Glutamatergic neuron (in vitro differentiated cells): ENCODE measurements around the gene S1PR4. TPM values are rescaled to one million over a fixed set of nuclear protein-coding genes. Genes with fewer than 3 reads are reported as not detected.

Experiments used
- DNase-seq: peaks from one replicate; pipeline ENCODE4 v3.0.0; 2022
- H3K27ac Mint-ChIP-seq: one replicate; pipeline ENCODE4 v1.8.0; 2020; ENCODE audit warnings: mild to moderate bottlenecking, mixed read lengths, inconsistent platforms; ENCODE audit not compliant: unreplicated experiment
- H3K27me3 Mint-ChIP-seq: one replicate; pipeline ENCODE4 v1.8.0; 2020; ENCODE audit warnings: mild to moderate bottlenecking, moderate library complexity, mixed read lengths, inconsistent platforms; ENCODE audit not compliant: unreplicated experiment
- H3K36me3 Mint-ChIP-seq: one replicate; pipeline ENCODE4 v1.8.0; 2020; ENCODE audit warnings: mild to moderate bottlenecking, mixed read lengths, inconsistent platforms; ENCODE audit not compliant: unreplicated experiment
- H3K4me1 Mint-ChIP-seq: one replicate; pipeline ENCODE4 v1.8.0; 2020; ENCODE audit warnings: mild to moderate bottlenecking, low read depth, mixed read lengths, inconsistent platforms; ENCODE audit not compliant: unreplicated experiment
- H3K4me3 Mint-ChIP-seq: one replicate; pipeline ENCODE4 v1.8.0; 2020; ENCODE audit warnings: mild to moderate bottlenecking, mixed read lengths, inconsistent platforms; ENCODE audit not compliant: unreplicated experiment
- H3K9me3 Mint-ChIP-seq: one replicate; pipeline ENCODE4 v1.8.0; 2020; ENCODE audit warnings: mild to moderate bottlenecking, moderate library complexity, mixed read lengths, inconsistent platforms; ENCODE audit not compliant: unreplicated experiment
- total RNA-seq: library from RNA; stranded (reverse); fragmentation: NEBNext Ultra II Directional; extraction: Animal tissue kit (Norgen Biotek cat#: 25700); gene quantifications from one replicate; pipeline ENCODE4 v1.2.1, GENCODE V29; 2021; ENCODE audit not compliant: unreplicated experiment
- TF ChIP-seq, protein P1 (sequence below): fragments of 200-600 bp; sonication (generic); IDR thresholded peaks from one replicate; pipeline ENCODE4 v1.5.0; 2021; ENCODE audit not compliant: partially characterized antibody, unreplicated experiment

S1PR4 gene
- total RNA-seq, 1 donor from 2014 or later = not detected

DNA sequence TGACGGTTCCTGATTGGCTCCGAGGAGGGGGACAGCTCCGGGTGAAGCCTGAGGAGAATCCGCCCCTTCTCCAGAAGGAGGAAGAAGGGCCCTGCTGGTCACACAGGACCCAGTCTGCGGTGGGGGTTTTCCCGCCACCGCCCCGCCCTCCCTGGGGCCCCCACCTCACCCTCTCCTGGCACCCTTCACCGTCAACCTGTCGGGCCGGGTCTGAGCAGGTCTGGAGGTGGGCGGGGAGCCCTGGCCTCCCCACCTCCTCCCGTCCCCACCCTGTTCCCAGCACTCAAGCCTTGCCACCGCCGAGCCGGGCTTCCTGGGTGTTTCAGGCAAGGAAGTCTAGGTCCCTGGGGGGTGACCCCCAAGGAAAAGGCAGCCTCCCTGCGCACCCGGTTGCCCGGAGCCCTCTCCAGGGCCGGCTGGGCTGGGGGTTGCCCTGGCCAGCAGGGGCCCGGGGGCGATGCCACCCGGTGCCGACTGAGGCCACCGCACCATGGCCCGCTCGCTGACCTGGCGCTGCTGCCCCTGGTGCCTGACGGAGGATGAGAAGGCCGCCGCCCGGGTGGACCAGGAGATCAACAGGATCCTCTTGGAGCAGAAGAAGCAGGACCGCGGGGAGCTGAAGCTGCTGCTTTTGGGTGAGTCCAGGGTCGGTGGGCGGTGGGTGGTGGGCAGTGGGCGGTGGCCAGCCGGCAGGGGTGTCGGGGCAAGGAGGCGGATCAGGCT is 42.4 kb upstream of the S1PR4 start, which contains the start of gene GNA15:
TSS of gene GNA15 (plus strand) at position 73 of the 723 bp plus-strand sequence. CDS start at position 491, 418 bp downstream.
- Mint-ChIP-seq H3K4me1 (peaks cover 10% of the 10 kb centered on the region), H3K27ac (no peak within 1 kb of the TSS), H3K27me3 (peaks cover 4% of the 10 kb centered on the region), H3K9me3 (peaks cover 5% of the 10 kb centered on the region), H3K36me3 (peaks cover 8% of the 10 kb centered on the region), H3K4me3 (no peak within 1 kb of the TSS)
- TF ChIP-seq, protein P1, sequence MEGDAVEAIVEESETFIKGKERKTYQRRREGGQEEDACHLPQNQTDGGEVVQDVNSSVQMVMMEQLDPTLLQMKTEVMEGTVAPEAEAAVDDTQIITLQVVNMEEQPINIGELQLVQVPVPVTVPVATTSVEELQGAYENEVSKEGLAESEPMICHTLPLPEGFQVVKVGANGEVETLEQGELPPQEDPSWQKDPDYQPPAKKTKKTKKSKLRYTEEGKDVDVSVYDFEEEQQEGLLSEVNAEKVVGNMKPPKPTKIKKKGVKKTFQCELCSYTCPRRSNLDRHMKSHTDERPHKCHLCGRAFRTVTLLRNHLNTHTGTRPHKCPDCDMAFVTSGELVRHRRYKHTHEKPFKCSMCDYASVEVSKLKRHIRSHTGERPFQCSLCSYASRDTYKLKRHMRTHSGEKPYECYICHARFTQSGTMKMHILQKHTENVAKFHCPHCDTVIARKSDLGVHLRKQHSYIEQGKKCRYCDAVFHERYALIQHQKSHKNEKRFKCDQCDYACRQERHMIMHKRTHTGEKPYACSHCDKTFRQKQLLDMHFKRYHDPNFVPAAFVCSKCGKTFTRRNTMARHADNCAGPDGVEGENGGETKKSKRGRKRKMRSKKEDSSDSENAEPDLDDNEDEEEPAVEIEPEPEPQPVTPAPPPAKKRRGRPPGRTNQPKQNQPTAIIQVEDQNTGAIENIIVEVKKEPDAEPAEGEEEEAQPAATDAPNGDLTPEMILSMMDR = no peak
- no peak for DNase-seq

DNA sequence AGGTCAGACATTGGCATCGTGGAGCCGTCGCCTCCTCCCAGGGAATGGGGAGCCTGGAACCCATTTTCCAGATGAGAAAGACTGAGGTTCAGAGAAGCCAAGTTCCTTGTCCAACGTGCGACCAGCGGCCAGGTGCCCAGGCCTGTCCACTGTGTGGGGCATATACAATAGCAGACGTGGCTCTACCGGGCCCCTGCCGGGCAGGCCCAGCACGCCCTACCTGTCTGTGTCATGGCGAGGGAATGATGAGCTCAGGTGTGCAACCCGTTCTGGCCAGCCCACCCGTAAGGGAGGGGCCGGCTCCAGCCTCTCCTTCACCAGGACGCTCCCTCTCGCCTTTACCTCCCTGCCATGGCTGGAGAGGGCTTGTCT is 41.9 kb upstream of the S1PR4 start:
- H3K4me1 Mint-ChIP-seq = peaks cover 10% of the 10 kb centered on the region
- no peak overlapping the region for H3K4me3 Mint-ChIP-seq
- H3K9me3 Mint-ChIP-seq = peaks cover 5% of the 10 kb centered on the region
- H3K27ac Mint-ChIP-seq = no peak overlapping the region
- no peak for DNase-seq
- TF ChIP-seq, protein P1 = no peak
- peaks cover 8% of the 10 kb centered on the region for H3K36me3 Mint-ChIP-seq
- H3K27me3 Mint-ChIP-seq = peaks cover 4% of the 10 kb centered on the region

DNA sequence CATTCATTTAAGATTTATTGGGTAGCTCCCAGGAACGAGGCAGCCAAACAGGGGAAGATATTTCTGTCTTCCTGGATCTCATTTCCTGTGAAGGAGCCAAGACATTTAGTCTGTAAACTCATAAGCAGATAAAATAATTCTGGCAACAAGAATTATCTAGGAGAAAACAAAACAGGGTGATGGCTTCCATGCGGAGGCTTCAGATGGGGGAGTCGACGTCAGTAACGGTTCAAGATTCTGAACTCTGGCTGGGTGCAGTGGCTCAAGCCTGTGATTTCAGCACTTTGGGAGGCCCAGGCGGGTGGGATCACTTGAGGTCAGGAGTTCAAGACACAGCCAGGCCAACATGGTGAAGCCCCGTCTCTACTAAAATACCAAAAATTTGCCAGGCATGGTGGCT is 41.5 kb upstream of the S1PR4 start:
- Mint-ChIP-seq H3K27ac (no peak overlapping the region), H3K9me3 (peaks cover 5% of the 10 kb centered on the region), H3K4me1 (peaks cover 10% of the 10 kb centered on the region), H3K27me3 (peaks cover 4% of the 10 kb centered on the region), H3K4me3 (no peak overlapping the region), H3K36me3 (peaks cover 8% of the 10 kb centered on the region)
- TF ChIP-seq, protein P1 = no peak
- DNase-seq = no peak

DNA sequence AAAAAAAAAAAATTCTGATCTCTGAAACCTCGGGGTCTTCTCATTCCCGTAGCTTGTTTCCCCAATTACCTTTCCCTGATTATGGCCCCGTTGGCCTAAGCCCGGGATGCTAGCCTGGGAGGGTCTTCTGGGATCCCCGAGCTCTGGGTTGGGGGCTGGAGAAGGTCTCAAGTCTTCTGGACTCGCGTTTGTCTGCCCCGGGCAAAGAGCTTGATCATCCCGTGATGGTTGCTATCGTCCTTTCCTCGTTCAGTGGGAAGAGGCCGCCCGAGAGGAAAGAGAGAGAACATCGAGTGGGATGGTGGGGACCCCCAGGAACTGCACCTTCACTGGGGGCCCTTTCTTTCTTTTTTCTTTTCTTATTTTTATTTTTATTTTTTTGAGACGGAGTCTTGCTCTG is 40.3 kb upstream of the S1PR4 start:
- no peak for DNase-seq
- H3K27ac Mint-ChIP-seq = no peak overlapping the region
- TF ChIP-seq, protein P1 = no peak
- peaks cover 4% of the 10 kb centered on the region for H3K9me3 Mint-ChIP-seq
- H3K36me3 Mint-ChIP-seq = peaks cover 8% of the 10 kb centered on the region
- no peak overlapping the region for H3K4me3 Mint-ChIP-seq
- H3K4me1 Mint-ChIP-seq = peaks cover 7% of the 10 kb centered on the region
- peaks cover 3% of the 10 kb centered on the region for H3K27me3 Mint-ChIP-seq

DNA sequence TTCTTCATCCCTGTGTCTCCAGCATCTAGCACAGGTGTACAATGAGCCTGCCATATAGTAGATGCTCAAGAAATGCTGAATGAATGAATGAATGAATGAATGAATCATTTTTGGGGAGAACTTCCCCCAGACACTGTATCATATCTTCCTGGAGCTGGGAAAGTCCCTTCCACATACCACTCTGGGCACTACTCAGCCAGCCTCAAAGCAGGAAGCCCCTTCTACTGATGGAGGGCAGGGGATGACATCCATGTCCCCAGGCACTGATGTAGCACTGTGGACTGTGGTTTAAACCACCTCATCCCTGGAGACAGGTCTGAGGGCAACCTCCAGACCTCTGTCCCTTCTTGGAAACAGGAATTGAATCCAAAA is 37.9 kb upstream of the S1PR4 start:
- H3K27me3 Mint-ChIP-seq = no peaks in the 10 kb centered on the region
- H3K27ac Mint-ChIP-seq = no peak overlapping the region
- peaks cover 8% of the 10 kb centered on the region for H3K36me3 Mint-ChIP-seq
- TF ChIP-seq, protein P1 = no peak
- DNase-seq = no peak
- no peaks in the 10 kb centered on the region for H3K9me3 Mint-ChIP-seq
- H3K4me3 Mint-ChIP-seq = no peak overlapping the region
- no peaks in the 10 kb centered on the region for H3K4me1 Mint-ChIP-seq
